DMS 273 treated with DMSO at 0.1 percent for 48 hours (cell line): ENCODE data around the gene LRRC3.

Experiments used
- DNase-seq: peaks from one replicate; lab custom pipeline; 2025; lab: John Stamatoyannopoulos, UW

Gene LRRC3

DNA sequence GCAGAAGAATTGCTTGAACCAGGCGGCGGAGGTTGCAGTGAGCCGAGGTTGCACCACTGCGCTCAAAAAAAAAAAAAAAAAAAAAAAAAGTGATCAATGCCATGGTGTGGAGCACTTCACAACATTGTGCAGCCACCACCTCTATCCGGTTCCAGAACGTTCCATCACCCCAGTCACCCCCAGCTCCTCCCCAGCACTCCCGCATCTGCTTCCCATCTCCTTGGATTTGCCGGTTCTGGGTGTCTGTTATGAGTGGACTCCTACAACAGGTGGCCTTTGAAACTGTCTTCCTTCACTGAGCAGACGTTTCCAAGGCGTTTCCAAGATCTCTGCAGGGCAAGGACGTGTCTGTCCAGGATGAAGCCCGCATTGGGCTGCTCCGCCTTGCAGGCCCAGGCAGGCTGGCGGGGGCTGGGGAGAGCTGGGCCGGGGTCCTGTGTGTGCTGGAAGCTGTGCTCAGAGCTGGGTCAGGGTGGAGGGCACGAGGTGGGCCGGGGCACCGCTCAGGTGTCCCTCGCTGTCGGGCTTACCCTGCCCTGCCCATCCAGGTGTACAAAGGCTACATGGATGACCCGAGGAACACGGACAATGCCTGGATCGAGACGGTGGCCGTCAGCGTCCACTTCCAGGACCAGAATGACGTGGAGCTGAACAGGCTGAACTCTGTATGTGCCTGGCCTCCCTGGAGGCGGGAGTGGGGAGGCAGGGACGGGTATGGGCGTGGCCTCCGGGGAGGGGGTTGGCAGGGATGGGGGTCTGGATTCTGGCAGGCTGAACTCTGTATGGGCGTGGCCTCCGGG, 14.9 kb upstream of the LRRC3 start:
- no peak for DNase-seq

DNA sequence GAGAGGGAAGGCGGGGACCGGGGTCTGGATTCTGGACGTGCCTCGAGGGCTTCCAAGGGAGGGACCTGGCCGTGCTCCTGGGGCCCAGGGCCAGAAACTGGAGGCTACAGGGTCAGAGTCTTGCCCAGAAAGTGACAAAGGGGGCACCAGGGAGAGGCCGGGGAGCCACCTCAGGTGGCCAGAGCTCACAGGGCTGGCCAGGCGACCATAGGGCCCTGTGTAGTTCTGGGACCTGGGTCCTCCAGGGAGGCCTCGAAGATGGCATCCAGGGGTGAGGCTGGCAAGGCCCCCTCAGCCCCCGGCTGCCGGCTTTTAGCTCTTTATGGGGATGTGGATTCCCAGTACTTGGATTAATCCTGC, 14.3 kb upstream of the LRRC3 start:
- no peak for DNase-seq

DNA sequence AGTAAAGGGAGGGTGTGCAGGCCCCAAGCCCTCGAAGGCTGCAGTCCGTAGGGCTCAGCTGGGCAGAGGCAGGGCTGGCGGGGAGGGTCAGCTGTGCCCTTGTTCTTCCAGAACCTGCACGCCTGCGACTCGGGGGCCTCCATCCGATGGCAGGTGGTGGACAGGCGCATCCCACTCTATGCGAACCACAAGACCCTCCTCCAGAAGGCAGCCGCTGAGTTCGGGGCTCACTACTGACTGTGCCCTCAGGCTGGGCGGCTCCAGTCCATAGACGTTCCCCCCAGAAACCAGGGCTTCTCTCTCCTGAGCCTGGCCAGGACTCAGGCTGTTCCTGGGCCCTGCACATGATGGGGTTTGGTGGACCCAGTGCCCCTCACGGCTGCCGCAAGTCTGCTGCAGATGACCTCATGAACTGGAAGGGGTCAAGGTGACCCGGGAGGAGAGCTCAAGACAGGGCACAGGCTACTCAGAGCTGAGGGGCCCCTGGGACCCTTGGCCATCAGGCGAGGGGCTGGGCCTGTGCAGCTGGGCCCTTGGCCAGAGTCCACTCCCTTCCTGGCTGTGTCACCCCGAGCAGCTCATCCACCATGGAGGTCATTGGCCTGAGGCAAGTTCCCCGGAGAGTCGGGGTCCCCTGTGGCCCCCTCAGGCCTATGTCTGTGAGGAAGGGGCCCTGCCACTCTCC, 13.6 kb upstream of the LRRC3 start:
- DNase-seq = no peak

DNA sequence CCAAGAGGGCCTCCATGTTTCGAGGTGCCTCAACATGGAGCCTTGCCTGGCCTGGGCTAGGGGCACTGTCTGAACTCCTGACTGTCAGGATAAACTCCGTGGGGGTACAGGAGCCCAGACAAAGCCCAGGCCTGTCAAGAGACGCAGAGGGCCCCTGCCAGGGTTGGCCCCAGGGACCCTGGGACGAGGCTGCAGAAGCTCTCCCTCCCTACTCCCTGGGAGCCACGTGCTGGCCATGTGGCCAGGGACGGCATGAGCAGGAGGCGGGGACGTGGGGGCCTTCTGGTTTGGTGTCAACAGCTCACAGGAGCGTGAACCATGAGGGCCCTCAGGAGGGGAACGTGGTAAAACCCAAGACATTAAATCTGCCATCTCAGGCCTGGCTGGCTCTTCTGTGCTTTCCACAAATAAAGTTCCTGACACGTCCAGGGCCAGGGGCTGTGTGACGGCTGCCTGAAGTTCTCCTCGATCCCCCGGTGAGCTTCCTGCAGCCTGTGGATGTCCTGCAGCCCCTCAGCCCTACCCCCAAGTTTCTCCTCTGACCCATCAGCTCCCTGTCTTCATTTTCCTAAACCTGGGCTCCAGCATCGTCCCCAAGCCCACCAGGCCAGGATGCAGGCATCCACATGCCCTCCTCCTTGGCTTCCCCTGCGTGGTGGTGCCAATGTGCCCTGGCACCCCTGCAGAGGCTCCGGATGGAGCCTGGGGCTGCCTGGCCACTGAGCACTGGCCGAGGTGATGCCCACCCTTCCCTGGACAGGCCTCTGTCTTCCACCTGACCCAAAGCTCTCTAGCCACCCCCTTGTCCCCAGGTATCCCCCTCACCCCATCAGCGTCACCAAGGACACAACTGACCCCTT, 12.8 kb upstream of the LRRC3 start:
- DNase-seq = no peak

DNA sequence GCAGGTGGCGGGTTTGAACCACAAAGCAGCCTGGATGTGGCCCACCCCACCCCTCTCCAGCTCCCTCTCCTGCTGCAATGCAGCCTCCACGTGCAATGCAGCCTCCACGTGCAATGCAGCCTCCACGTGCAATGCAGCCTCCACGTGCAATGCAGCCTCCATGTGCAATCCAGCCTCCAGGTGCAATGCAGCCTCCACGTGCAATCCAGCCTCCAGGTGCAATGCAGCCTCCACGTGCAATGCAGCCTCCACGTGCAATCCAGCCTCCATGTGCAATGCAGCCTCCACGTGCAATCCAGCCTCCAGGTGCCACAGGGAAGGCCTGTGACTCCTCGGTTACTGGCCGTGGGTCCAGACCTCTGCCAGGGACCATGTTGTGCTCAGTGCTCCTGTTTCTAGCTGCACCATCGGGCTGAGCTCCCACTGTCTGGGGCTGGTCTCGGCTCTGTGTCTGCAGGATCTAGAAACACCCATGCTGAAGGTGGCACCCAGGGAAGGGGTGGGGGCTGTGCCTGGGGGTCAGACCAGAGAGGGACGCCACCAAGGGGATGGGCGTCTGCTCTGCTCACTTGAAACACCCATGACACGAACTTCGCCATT, 11.9 kb upstream of the LRRC3 start:
- no peak for DNase-seq

DNA sequence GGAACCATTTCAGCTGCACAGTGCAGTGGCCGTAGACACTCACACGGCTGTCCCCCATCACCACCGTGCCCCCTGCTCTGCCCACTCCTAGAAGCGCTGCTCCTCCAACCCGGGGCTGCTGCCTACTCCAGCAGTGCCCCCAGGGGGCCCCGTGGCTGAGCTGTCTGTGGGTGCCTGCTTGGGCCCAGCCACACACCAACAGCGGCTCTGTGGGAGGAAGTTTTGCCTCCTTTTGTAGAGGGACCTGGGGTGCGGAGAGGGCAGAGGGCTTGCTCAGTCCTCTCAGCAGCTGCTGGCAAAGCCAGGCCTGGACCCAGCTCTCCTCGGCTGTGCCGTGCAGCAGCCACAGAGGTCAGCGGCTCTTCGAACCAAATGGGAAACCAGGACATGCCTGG, 11.4 kb upstream of the LRRC3 start:
- no peak for DNase-seq

DNA sequence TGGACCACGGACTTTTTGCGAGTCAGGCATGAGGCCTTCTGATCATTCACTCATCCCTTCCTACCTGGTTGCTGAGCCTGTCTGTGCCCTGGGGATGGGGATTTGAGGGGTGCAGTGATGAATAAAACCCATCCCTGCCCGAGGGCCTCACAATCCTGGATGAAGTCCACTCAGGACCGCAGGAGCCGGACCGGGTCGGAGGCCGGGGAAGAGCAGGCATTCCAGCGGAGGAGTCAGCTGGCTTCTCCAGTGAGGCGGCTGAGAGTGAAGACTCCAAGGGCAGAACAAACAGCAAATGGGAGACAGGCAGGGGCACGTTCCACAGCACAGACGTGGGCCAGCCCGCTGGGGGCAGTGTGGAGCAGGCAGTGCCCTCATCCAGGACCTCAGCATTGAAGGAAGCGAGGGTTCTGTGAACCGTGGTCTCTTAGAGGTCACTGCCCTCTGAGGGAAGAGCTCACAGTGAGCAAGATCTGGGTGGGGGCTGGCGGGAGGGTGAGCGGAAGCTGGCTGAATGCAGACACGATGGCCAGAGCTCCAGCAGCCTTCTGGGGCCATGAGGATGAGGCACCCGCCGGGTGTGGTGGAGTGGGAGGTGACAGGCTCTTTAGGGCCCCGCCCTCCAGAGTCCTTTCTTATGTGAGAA, 10.9 kb upstream of the LRRC3 start:
- no peak for DNase-seq

DNA sequence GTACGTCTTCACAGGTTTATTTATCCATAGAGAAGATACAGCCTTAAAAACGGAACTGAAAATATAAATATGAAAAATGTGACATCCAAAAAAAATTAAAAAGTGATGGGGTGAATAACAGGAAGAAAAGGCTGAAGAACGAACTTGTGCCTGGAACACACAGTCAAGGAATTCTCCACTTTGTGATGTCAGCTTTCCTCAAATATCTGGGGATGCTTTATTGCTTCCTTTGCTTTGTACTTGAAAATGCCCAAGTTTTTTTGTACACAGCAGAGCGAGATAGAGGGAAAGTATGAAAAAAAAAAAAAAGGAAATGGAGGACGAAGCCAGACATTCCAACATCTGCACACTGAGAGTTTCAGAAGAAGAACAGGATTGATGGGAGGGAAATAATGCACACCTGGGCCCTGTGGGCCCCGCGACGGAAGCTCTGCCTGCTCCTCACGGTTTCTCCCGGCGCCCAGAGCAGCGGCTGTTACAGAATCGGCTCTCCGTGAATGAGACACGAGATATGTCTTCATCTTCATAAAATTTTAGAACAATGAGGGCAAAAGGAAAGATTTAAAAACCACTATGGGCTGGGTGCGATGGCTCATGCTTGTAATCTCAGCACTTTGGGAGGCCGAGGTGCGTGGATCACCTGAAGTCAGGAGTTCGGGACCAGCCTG, 10.0 kb upstream of the LRRC3 start:
- DNase-seq = no peak

DNA sequence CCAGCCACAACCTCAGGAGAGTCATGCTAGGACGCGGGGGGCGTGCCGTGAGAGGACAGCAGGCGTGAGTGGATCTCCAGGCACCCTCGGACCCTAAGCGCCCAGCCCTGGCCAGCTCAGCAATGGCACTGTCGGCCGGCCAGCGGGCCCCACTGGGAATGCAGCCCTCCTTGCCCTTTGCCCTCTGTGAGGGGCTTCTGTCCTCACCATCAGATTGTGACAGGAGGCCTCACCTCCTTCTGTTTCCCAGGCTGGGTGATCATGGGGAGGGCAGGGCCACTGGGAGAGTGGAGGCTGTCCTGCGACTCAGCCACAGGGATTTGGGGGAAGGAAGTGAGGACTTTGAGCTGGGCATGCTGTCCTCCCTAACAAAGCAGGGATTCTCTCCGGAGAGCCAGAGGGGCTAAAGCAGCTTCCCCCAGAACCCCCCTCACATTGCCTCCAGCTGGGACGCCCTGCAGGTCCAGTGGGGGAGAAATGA, 6.6 kb upstream of the LRRC3 start:
- DNase-seq = no peak

DNA sequence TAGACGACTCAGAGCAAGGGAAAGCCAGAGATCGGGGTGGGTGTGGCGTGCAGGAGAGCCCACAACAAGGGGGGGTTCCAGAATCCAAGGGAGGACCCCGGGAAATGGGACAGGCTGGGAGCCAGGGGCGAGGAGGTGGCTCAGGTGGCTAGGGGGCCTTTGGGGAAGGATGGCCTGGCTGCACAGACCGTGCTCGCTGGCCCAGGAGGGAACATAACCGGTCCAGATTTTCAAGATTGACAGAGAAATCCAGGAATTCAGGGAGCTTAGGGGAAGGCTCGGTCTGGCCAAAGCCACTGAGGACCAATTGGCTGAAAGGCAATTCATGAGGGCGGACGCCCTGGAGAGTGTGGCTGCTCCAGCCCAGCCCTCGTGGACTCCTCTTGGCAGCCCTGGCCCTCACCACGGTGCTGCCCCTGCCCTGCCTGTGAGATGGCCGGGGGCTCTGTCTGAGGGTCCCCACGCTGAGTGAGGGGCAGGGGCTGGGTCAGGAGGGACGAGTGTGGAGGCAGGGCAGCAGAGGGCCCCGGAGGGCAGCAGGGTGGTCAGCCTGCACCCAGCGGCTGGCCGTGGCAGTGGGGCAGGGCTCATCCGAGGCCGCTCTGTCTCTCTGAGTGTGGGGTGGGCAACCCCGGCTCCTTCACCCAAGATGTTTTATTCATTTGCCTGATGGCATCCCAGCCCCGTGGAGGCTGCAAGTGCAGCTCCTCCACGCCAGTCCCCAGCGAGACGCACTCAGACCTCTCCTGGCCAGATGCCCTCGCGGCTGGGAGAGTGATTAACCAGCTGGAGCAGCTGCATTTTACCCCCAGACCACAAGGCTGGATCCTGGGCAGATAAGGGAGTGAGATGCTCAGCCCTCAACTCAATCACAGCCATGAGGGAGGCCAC, 5.6 kb upstream of the LRRC3 start:
- DNase-seq = no peak

DNA sequence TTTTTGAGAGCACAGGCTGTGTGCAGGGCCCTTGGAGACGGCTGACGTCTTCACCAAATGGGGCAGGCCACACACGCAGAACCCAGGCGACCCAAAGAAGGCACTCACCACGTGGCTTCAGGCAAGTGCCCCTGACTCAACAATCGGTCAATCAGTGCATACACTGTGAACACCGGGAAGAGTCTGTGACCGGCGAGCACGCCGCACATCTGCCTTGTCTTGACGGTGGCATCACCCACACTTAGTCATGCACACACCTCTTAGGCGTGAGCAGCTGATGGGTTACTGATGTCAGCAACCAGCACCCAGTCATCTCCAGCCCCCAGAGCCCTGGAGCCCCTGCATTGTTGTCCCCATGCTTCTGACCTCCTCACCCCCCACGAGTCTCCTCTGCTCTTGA, 4.9 kb upstream of the LRRC3 start:
- no peak for DNase-seq

DNA sequence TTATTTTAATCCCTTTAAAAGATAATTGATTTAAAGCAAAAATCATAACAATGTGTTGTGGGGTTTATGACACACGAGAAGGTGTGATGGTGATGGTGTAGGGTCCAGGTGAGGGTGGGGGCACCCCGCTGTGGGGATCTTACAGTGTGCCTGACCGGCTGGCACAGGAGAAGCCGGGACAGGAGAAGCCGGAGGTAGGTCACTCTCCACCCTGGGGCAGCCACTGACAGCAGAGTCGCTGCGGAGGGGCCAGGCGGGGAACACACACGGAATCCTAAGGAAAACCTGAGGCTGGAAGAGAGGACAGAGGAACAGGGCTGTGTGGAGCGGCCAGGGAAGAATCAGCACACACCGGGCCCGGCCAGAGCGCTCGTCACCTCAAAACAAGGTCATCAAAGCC, 4.3 kb upstream of the LRRC3 start:
- no peak for DNase-seq

DNA sequence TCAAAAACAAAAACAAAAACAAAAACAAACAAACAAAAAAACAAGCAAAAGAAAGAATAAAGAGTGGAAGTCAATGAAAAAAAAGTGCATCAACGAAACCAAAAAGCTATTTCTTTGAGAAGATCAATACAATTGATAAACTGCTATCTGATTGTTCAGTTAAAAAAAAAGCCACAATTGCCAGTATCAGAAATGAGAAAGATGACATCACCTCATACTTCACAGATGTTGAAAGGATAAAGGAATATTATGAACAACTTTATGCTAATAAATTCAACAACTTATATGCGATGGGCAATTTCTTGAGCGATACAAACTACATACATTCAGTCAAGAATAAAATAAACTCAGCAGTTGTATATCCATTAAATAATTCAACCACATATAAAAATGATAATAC, 2.2 kb upstream of the LRRC3 start:
- DNase-seq = no peak

DNA sequence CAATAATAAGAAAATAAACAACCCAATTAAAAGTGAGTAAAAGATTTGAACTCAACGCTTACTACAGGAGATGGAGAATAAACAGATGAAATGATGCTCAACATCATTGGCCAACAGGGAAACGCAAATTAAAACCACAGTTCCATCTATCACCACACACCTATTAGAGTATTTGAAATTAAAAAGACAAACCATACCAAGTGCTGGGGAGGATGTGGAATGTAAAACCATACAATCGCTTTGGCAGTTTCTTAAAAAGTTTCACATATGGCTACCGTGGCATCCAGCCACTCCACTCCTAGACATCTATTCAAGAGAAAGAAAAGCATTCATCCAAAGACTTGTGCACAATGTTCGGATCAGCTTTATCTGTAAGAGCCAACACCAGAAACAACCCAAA, 1.3 kb upstream of the LRRC3 start:
- no peak for DNase-seq

DNA sequence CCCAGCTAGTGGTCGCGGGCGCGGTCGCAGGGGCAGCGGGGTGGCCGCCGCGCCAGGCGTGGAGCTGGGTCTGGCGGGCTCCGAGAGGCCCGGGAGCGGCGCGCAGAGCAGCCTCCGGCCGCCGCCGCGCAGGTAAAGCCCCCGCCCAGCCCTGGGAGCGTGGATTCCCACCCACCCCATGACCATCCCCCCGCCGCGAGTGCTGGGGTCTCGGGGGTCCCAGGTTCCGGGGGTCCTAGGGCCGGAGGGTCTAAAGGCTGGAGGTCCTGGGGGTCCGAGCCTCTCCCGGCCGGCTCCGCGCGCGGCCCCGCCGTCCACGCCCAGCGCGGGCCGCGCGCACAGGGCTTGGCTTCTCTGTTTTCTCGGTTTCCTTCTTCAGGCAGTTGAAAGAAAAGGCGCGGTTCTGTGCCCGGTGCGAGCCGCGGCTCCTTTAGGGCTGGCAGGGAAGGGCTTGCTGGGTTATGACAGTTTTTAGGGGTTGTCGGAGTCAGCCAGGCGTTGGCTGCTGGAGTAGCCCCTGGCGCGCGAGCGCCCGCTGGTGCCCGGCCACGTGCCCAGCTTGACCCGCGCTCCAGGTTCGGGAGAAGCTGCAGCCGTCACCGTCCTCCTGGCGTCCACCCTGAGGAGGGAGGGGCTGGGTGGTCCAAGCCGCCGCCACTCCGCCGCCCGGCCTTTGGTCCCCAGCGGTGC, 359 bp downstream of the LRRC3 start:
- DNase-seq = no peak

DNA sequence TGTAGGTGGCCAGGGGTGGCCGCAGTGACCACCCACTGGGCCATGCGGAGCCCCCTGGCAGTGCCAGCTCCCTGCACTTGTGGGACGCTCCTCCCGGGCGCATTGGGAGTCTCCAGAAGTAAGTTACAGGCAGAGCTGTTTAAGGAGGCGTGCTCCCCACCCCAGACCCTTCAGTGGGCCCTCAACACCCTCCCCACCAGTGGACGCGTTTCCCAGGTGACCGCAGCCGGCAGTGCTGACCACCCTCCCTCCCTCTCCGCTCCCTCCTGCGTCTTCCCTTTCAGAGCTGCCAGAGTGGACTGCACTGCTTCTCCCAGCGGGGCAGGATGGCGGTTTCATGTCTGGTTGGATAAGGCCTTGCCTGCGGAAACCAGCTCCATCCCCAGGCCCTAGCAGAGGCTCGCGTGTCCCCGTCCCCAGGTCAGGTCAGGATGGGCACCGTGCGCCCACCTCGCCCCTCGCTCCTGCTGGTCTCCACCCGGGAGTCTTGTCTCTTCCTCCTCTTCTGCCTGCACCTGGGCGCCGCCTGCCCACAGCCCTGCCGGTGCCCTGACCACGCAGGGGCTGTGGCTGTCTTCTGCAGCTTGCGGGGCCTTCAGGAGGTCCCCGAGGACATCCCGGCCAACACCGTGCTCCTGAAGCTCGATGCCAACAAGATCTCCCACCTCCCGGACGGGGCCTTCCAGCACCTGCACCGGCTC, 1.1 kb downstream of the LRRC3 start:
- DNase-seq = no peak

DNA sequence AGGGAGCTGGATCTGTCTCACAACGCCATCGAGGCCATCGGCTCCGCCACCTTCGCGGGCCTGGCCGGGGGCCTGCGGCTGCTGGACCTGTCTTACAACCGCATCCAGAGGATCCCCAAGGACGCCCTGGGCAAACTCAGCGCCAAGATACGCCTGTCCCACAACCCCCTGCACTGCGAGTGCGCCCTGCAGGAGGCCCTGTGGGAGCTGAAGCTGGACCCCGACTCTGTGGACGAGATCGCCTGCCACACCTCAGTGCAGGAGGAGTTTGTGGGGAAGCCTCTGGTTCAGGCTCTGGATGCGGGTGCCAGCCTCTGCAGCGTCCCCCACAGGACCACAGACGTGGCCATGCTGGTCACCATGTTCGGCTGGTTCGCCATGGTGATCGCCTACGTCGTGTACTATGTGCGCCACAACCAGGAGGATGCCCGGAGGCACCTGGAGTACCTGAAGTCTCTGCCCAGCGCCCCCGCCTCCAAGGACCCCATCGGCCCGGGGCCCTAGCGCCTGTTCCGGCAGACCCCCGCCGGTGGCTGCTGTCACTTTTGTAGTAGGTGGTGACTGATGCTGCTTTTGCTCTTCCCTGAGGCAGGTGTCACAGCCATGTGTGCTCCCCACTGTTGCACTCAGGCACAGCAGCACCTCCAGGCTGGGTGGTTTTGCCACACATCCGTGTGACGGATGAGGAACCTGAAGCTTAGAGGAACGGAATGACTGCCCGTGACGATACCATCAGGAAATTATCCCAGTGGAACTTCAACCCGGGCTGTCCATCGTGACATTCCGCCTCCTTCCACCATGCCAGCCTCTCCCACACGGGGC, 1.8 kb downstream of the LRRC3 start:
- no peak for DNase-seq
